Measurements from ENCODE around the gene KRT20.

KRT20 gene

DNA sequence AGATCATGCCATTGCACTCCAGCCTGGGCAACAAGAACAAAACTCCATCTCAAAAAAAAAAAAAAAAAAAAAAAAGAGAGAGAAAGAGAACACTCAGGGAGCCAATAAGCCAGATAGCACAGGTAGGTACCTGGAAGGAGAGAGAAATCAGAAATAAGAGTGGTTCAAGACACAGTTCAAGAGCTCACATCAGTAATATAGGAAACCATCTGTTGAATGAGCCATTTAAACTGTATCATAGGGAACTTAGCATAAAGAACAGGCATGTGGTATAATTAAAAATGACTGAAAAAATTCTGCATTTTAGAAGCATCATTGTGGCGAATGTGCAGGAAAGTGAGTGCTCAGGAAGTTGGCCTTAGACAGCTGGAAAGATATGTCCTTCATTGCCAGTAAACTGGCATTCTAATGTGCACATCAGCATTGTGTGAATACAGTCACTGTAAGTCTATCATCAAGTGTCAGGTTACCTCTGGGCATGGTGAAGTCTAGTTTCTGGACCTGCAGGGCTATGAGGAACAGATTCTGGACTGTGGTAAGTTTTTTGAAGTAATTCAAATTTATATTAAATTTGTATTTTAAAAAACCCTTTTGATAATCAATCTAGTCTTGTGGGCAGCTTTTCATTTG is 38.4 kb downstream of the KRT20 start:
- H3K27ac ChIP-seq (ENCODE audit: insufficient read depth in 1 of 2, low read depth in 1 of 2, low read length in 2 of 2, poor library complexity in 1 of 2, severe bottlenecking in 2 of 2) = no peak overlapping the region
- peak in 1 of 3 donors; percentile 14 for DNase-seq
- ChIA-PET POLR2A (no interaction called here), CTCF (interaction anchor here (0.8 kb wide), 1 partner anchor 9 kb away, joined by 4 read pairs; no protein-coding TSS in a partner anchor)
- H3K27me3 ChIP-seq (replicated peaks in 2 of 5; ENCODE audit: control insufficient read depth in 4 of 5, insufficient read depth in 5 of 5, low read length in 4 of 5) = peaks cover 5 to 35% (median 26%) of the 10 kb centered on the region in 5 experiments
- H3K4me1 ChIP-seq (ENCODE audit: control extremely low read depth in 1 of 4, control insufficient read depth in 4 of 4, insufficient read depth in 4 of 4, low read length in 3 of 4) = no peaks in the 10 kb centered on the region
- 67% methylated on average over 1 of the region's 1 CpG for WGBS (ENCODE audit: insufficient coverage)
- H3K36me3 ChIP-seq (ENCODE audit: control insufficient read depth in 4 of 4, insufficient read depth in 4 of 4, low read length in 3 of 4) = no peaks in the 10 kb centered on the region
- no peaks in the 10 kb centered on the region for H3K9me3 ChIP-seq (ENCODE audit: control extremely low read depth in 1 of 5, control insufficient read depth in 4 of 5, insufficient read depth in 2 of 5, low read depth in 1 of 5, low read length in 4 of 5)
- no peak overlapping the region for H3K4me3 ChIP-seq (ENCODE audit: control insufficient read depth in 1 of 7, extremely low read depth in 1 of 7, insufficient read depth in 4 of 7, low read depth in 2 of 7, low read length in 6 of 7)

DNA sequence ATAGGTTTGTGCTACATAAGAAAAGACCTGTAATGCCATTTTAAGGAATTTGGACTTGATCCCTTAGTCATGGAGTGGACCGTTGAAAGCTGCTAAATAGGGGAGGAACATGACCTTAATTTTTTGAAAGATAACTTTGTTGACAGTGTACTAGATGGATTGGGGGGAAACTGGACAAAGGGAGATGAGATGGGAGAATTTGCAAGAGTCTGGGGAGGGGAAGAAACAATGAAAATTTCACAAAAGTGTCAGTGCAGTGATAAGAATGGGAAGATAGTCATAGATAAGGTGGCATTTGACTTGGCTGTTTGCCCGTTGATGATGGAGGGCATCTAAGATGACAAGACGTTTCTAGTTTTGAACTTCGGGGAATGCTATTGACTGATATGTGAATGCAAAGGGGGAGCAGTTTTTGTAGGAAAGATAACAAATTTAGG is 40.4 kb downstream of the KRT20 start:
- 63% methylated on average over 3 of the region's 4 CpGs for WGBS (ENCODE audit: insufficient coverage)
- POLR2A ChIA-PET = no interaction called here
- H3K27me3 ChIP-seq (replicated peaks in 2 of 5; ENCODE audit: control insufficient read depth in 4 of 5, insufficient read depth in 5 of 5, low read length in 4 of 5) = peaks cover 11 to 38% (median 16%) of the 10 kb centered on the region in 5 experiments
- no peak for DNase-seq
- no peaks in the 10 kb centered on the region for H3K4me1 ChIP-seq (ENCODE audit: control extremely low read depth in 1 of 4, control insufficient read depth in 4 of 4, insufficient read depth in 4 of 4, low read length in 3 of 4)
- no peak overlapping the region for H3K4me3 ChIP-seq (ENCODE audit: control insufficient read depth in 1 of 7, extremely low read depth in 1 of 7, insufficient read depth in 4 of 7, low read depth in 2 of 7, low read length in 6 of 7)
- H3K9me3 ChIP-seq (ENCODE audit: control extremely low read depth in 1 of 5, control insufficient read depth in 4 of 5, insufficient read depth in 2 of 5, low read depth in 1 of 5, low read length in 4 of 5) = no peaks in the 10 kb centered on the region
- CTCF ChIA-PET = interaction anchor here (1.2 kb wide), 1 partner anchor 12 kb away, joined by 3 read pairs; no protein-coding TSS in a partner anchor
- H3K36me3 ChIP-seq (ENCODE audit: control insufficient read depth in 4 of 4, insufficient read depth in 4 of 4, low read length in 3 of 4) = no peaks in the 10 kb centered on the region
- no peak overlapping the region for H3K27ac ChIP-seq (ENCODE audit: insufficient read depth in 1 of 2, low read depth in 1 of 2, low read length in 2 of 2, poor library complexity in 1 of 2, severe bottlenecking in 2 of 2)

DNA sequence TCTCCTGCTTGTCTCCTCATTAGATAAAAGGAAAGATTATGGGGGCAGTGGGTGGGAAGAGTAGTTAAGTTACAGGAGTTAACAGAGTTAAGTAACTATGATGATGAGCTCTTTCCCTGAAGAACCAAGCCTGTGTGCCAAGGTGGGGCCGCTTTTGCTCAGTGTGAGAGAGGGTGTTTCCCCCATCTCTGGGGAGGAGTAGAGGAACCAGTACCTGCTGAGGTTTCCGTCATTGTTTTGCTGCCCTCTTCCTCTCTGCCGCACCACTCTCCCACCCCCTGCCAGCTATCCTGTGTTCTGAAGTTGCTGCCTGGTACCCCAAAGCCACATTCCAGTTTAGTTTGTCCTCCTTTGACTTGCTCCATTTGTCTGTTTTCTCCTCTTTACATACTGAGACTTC is 41.8 kb downstream of the KRT20 start:
- no peak for DNase-seq
- Histone ChIP-seq H3K36me3 (ENCODE audit: control insufficient read depth in 4 of 4, insufficient read depth in 4 of 4, low read length in 3 of 4) (no peaks in the 10 kb centered on the region), H3K27me3 (replicated peaks in 2 of 5; ENCODE audit: control insufficient read depth in 4 of 5, insufficient read depth in 5 of 5, low read length in 4 of 5) (peaks cover 11 to 40% (median 14%) of the 10 kb centered on the region in 5 experiments), H3K9me3 (ENCODE audit: control extremely low read depth in 1 of 5, control insufficient read depth in 4 of 5, insufficient read depth in 2 of 5, low read depth in 1 of 5, low read length in 4 of 5) (no peaks in the 10 kb centered on the region), H3K4me1 (ENCODE audit: control extremely low read depth in 1 of 4, control insufficient read depth in 4 of 4, insufficient read depth in 4 of 4, low read length in 3 of 4) (no peaks in the 10 kb centered on the region), H3K27ac (ENCODE audit: insufficient read depth in 1 of 2, low read depth in 1 of 2, low read length in 2 of 2, poor library complexity in 1 of 2, severe bottlenecking in 2 of 2) (no peak overlapping the region), H3K4me3 (ENCODE audit: control insufficient read depth in 1 of 7, extremely low read depth in 1 of 7, insufficient read depth in 4 of 7, low read depth in 2 of 7, low read length in 6 of 7) (no peak overlapping the region)
- CTCF ChIA-PET = interaction anchor here (0.7 kb wide), 1 partner anchor 14 kb away, joined by 3 read pairs; no protein-coding TSS in a partner anchor
- POLR2A ChIA-PET = no interaction called here
- 63% methylated on average over 3 of the region's 3 CpGs for WGBS (ENCODE audit: insufficient coverage)

DNA sequence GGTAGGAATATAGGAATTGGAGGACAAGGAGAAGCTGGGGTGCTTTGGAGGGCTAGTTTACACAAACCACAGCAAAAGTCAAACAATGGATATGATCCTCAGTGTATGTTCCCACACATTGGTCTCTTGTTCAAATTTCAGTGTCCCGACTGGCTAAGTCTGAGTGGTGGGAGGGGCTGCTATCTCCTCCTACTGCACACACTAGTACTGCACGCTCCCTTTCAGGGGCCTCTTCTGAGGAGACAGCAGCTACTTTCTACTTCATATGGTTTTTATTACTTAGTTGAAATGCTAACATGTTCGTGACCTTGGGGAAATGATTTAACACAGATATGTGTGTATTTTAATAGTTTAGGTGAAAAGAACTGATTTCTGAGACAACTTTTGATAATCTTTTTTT is 43.8 kb downstream of the KRT20 start:
- POLR2A ChIA-PET = no interaction called here
- H3K9me3 ChIP-seq (ENCODE audit: control extremely low read depth in 1 of 5, control insufficient read depth in 4 of 5, insufficient read depth in 2 of 5, low read depth in 1 of 5, low read length in 4 of 5) = no peaks in the 10 kb centered on the region
- H3K27ac ChIP-seq (ENCODE audit: insufficient read depth in 1 of 2, low read depth in 1 of 2, low read length in 2 of 2, poor library complexity in 1 of 2, severe bottlenecking in 2 of 2) = no peak overlapping the region
- DNase-seq = no peak
- no peak overlapping the region for H3K4me3 ChIP-seq (ENCODE audit: control insufficient read depth in 1 of 7, extremely low read depth in 1 of 7, insufficient read depth in 4 of 7, low read depth in 2 of 7, low read length in 6 of 7)
- H3K4me1 ChIP-seq (ENCODE audit: control extremely low read depth in 1 of 4, control insufficient read depth in 4 of 4, insufficient read depth in 4 of 4, low read length in 3 of 4) = no peaks in the 10 kb centered on the region
- CTCF ChIA-PET = no interaction called here
- WGBS (ENCODE audit: insufficient coverage) = no CpG with 5 or more reads among the region's 3 CpGs
- no peaks in the 10 kb centered on the region for H3K36me3 ChIP-seq (ENCODE audit: control insufficient read depth in 4 of 4, insufficient read depth in 4 of 4, low read length in 3 of 4)
- H3K27me3 ChIP-seq (replicated peaks in 2 of 5; ENCODE audit: control insufficient read depth in 4 of 5, insufficient read depth in 5 of 5, low read length in 4 of 5) = peaks cover 7 to 40% (median 10%) of the 10 kb centered on the region in 5 experiments

DNA sequence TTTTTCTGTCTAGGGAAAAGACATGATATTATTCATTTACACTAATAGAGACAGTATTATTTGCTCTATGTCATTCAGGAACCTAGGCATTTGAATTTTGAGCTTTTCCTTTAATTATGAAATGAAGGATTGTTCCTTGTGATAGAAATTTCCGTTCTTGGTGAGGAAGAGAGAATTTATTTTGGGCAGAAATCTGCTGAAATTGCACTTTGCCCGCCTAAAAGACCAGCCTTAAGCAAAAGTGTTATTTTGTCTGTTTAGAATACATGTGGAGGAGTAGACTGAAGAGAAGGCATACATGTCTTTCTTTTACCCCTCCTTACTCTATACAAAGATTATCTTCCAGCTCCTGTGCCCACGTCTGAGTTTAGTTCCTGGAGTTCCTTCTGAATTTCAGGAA is 45.8 kb downstream of the KRT20 start:
- ChIA-PET CTCF (no interaction called here), POLR2A (no interaction called here)
- Histone ChIP-seq H3K27me3 (replicated peaks in 2 of 5; ENCODE audit: control insufficient read depth in 4 of 5, insufficient read depth in 5 of 5, low read length in 4 of 5) (peaks cover 3 to 36% (median 10%) of the 10 kb centered on the region in 5 experiments), H3K36me3 (ENCODE audit: control insufficient read depth in 4 of 4, insufficient read depth in 4 of 4, low read length in 3 of 4) (peaks cover 0 to 5% (median 2%) of the 10 kb centered on the region in 4 experiments), H3K27ac (ENCODE audit: insufficient read depth in 1 of 2, low read depth in 1 of 2, low read length in 2 of 2, poor library complexity in 1 of 2, severe bottlenecking in 2 of 2) (no peak overlapping the region), H3K4me1 (ENCODE audit: control extremely low read depth in 1 of 4, control insufficient read depth in 4 of 4, insufficient read depth in 4 of 4, low read length in 3 of 4) (no peaks in the 10 kb centered on the region), H3K9me3 (ENCODE audit: control extremely low read depth in 1 of 5, control insufficient read depth in 4 of 5, insufficient read depth in 2 of 5, low read depth in 1 of 5, low read length in 4 of 5) (no peaks in the 10 kb centered on the region), H3K4me3 (ENCODE audit: control insufficient read depth in 1 of 7, extremely low read depth in 1 of 7, insufficient read depth in 4 of 7, low read depth in 2 of 7, low read length in 6 of 7) (no peak overlapping the region)
- no peak for DNase-seq
- WGBS (ENCODE audit: insufficient coverage) = 56% methylated on average over 1 of the region's 3 CpGs

DNA sequence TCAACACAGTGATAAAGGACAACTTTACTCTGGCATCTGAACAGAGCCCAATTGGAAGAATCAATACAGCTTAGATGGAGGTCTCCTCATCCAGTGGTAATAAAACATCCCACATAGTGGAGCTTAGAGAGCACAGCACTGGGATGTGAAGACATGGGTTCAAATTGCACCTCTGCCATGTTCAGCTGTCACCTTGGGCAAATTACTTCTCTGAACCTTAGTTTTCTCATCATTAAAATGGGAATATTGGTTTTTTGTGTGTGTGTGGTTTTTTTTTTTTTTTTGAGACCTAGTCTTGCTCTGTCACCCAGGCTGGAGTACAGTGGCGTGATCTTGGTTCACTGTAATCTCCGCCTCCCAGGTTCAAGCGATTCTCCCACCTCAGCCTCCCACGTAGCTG is 49.0 kb downstream of the KRT20 start:
- Histone ChIP-seq H3K4me1 (ENCODE audit: control extremely low read depth in 1 of 4, control insufficient read depth in 4 of 4, insufficient read depth in 4 of 4, low read length in 3 of 4) (no peaks in the 10 kb centered on the region), H3K36me3 (ENCODE audit: control insufficient read depth in 4 of 4, insufficient read depth in 4 of 4, low read length in 3 of 4) (peaks cover 0 to 5% (median 2%) of the 10 kb centered on the region in 4 experiments), H3K9me3 (ENCODE audit: control extremely low read depth in 1 of 5, control insufficient read depth in 4 of 5, insufficient read depth in 2 of 5, low read depth in 1 of 5, low read length in 4 of 5) (no peaks in the 10 kb centered on the region), H3K27ac (ENCODE audit: insufficient read depth in 1 of 2, low read depth in 1 of 2, low read length in 2 of 2, poor library complexity in 1 of 2, severe bottlenecking in 2 of 2) (no peak overlapping the region), H3K27me3 (replicated peaks in 2 of 5; ENCODE audit: control insufficient read depth in 4 of 5, insufficient read depth in 5 of 5, low read length in 4 of 5) (peaks cover 0 to 14% (median 4%) of the 10 kb centered on the region in 5 experiments), H3K4me3 (ENCODE audit: control insufficient read depth in 1 of 7, extremely low read depth in 1 of 7, insufficient read depth in 4 of 7, low read depth in 2 of 7, low read length in 6 of 7) (no peak overlapping the region)
- ChIA-PET POLR2A (no interaction called here), CTCF (no interaction called here)
- DNase-seq = no peak
- 100% methylated on average over 4 of the region's 4 CpGs for WGBS (ENCODE audit: insufficient coverage)

DNA sequence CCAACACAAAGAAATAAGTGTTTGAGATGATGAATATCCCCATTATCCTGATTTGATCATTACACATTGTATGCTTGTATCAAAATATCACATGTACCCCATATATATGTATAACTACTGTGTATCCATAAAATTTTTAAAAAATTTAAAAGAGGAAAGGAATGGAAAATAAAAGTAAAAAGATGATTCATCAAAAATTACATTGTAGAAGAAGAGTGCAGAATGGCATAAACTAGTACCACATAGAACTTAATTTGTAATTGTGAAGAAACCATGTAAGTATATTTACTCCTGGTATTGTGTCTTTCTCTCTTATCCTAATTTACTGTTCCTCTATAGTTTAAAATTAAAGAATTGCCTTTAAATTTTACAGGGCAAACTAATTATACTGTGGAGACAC is 51.2 kb downstream of the KRT20 start:
- ChIA-PET CTCF (no interaction called here), POLR2A (no interaction called here)
- no peaks in the 10 kb centered on the region for H3K9me3 ChIP-seq (ENCODE audit: control extremely low read depth in 1 of 5, control insufficient read depth in 4 of 5, insufficient read depth in 2 of 5, low read depth in 1 of 5, low read length in 4 of 5)
- DNase-seq = no peak
- no peak overlapping the region for H3K27ac ChIP-seq (ENCODE audit: insufficient read depth in 1 of 2, low read depth in 1 of 2, low read length in 2 of 2, poor library complexity in 1 of 2, severe bottlenecking in 2 of 2)
- no peaks in the 10 kb centered on the region for H3K27me3 ChIP-seq (replicated peaks in 2 of 5; ENCODE audit: control insufficient read depth in 4 of 5, insufficient read depth in 5 of 5, low read length in 4 of 5)
- H3K4me3 ChIP-seq (ENCODE audit: control insufficient read depth in 1 of 7, extremely low read depth in 1 of 7, insufficient read depth in 4 of 7, low read depth in 2 of 7, low read length in 6 of 7) = no peak overlapping the region
- peaks cover 0 to 5% (median 2%) of the 10 kb centered on the region in 4 experiments for H3K36me3 ChIP-seq (ENCODE audit: control insufficient read depth in 4 of 4, insufficient read depth in 4 of 4, low read length in 3 of 4)
- H3K4me1 ChIP-seq (ENCODE audit: control extremely low read depth in 1 of 4, control insufficient read depth in 4 of 4, insufficient read depth in 4 of 4, low read length in 3 of 4) = no peaks in the 10 kb centered on the region
